Kidney (tissue), 14 donors: ENCODE data around the gene CHRM2. TPM values are rescaled to one million over a fixed set of nuclear protein-coding genes. Genes with fewer than 3 reads are reported as not detected.

Experiments
- DNase-seq, 5 donors: peaks; one replicate each; pipeline ENCODE4 v3.0.0-alpha.2; 2013 to 2020
- FAIRE-seq: peaks from 2 replicates; lab custom pipeline; 2012; peaks lifted over from hg19 to GRCh38; lab: Jason Lieb, UNC
- H3K27ac ChIP-seq, 2 donors: one replicate each; pipeline ENCODE4 v1.7.0; 2013; ENCODE audit warnings: low read depth in 2 of 2, low read length in 2 of 2, inconsistent platforms in 1 of 2
- H3K27me3 ChIP-seq: one replicate; pipeline ENCODE4 v1.7.1; 2013; ENCODE audit warnings: low read length, inconsistent platforms; ENCODE audit not compliant: control insufficient read depth, insufficient read depth
- H3K36me3 ChIP-seq, 3 donors: one replicate each; pipeline versions ENCODE4 v1.7.0 to v1.7.1; 2013; ENCODE audit warnings: low read length in 3 of 3, control low read depth in 1 of 3, inconsistent platforms in 1 of 3; ENCODE audit not compliant: insufficient read depth in 3 of 3, control insufficient read depth in 2 of 3
- H3K4me1 ChIP-seq, 3 donors: one replicate each; pipeline versions ENCODE4 v1.7.0 to v1.7.1; 2013; ENCODE audit warnings: low read length in 3 of 3, inconsistent platforms in 1 of 3, low read depth in 1 of 3; ENCODE audit not compliant: control insufficient read depth in 2 of 3, insufficient read depth in 2 of 3
- H3K4me3 ChIP-seq, 3 donors: one replicate each; pipeline versions ENCODE4 v1.7.0 to v1.8.1; 2013; ENCODE audit warnings: low read length in 3 of 3, control low read depth in 1 of 3, inconsistent platforms in 1 of 3
- H3K9ac ChIP-seq, 3 donors: one replicate each; pipeline versions ENCODE4 v1.7.0 to v1.7.1; 2013; ENCODE audit warnings: low read length in 3 of 3, control low read depth in 1 of 3, inconsistent platforms in 1 of 3
- H3K9me3 ChIP-seq, 3 donors: one replicate each; pipeline versions ENCODE4 v1.7.0 to v1.7.1; 2013; ENCODE audit warnings: low read length in 3 of 3, control low read depth in 1 of 3, inconsistent platforms in 1 of 3; ENCODE audit not compliant: control insufficient read depth in 2 of 3, insufficient read depth in 1 of 3
- CTCF ChIP-seq: IDR thresholded peaks from 3 replicates; pipeline ENCODE4 v1.5.1; 2012; ENCODE audit warnings: mild to moderate bottlenecking, moderate library complexity, borderline replicate concordance; ENCODE audit not compliant: insufficient read depth; ENCODE audit errors: extremely low read depth
- intact Hi-C: fragments of 100-400 bp; cut with DNase I; formaldehyde crosslinking; loops from one replicate; pipeline ENCODE4 v1.11.1; 2022
- polyA plus RNA-seq: library from polyadenylated mRNA; stranded (reverse); fragments of 350-450 nt; fragmentation: Illumina TruSeq; extraction: RNeasy Lipid Tissue Mini Kit (QIAGEN cat#74804); gene quantifications from one replicate; pipeline ENCODE4 v1.2.3, GENCODE V29; 2014; ENCODE audit warnings: low read depth, low replicate concordance; ENCODE audit not compliant: insufficient read depth
- total RNA-seq: library from RNA; stranded (reverse); fragmentation: NEBNext Ultra II Directional; extraction: Animal tissue kit (Norgen Biotek cat#: 25700); gene quantifications from one replicate; pipeline ENCODE4 v1.2.1, GENCODE V29; 2021
- donor health status: control.
- donor health status: control.
- donor health status: control.
- donor health status: control.
- donor health status: control.
- donor health status: DM: yes; HTN: yes; CAD: no.
- donor health status: Normal renal cell carcinoma (clear cell type).

CHRM2 gene
- total and polyA plus RNA-seq, 2 donors from 2014 or later, result not detected

GRCh38 chr7:136993377-136993776 lies 124.9 kb downstream of the CHRM2 start:
- H3K36me3 ChIP-seq, result no peaks in the 10 kb centered on the region
- DNase-seq (no peak), FAIRE-seq (no peak)
- no peak overlapping the region for H3K4me3 ChIP-seq
- H3K9me3 ChIP-seq, result no peaks in the 10 kb centered on the region
- H3K4me1 ChIP-seq, result no peaks in the 10 kb centered on the region
- TF ChIP-seq CTCF, result no peak
- intact Hi-C loops, result no loop called here
- no peaks in the 10 kb centered on the region for H3K27me3 ChIP-seq
- H3K27ac ChIP-seq, result no peak overlapping the region
- no peak overlapping the region for H3K9ac ChIP-seq

GRCh38 chr7:136997735-136998134 lies 129.3 kb downstream of the CHRM2 start:
- intact Hi-C loops, result no loop called here
- Histone ChIP-seq H3K9ac (no peak overlapping the region), H3K9me3 (no peaks in the 10 kb centered on the region), H3K4me3 (no peak overlapping the region), H3K27ac (no peak overlapping the region), H3K27me3 (no peaks in the 10 kb centered on the region), H3K4me1 (no peaks in the 10 kb centered on the region), H3K36me3 (no peaks in the 10 kb centered on the region)
- TF ChIP-seq CTCF, result no peak
- FAIRE-seq, result no peak
- no peak for DNase-seq

- H3K27ac ChIP-seq, result no peak overlapping the region
- intact Hi-C loops, result no loop called here
- H3K36me3 ChIP-seq, result no peaks in the 10 kb centered on the region
- H3K9me3 ChIP-seq, result no peaks in the 10 kb centered on the region
- no peak for TF ChIP-seq CTCF
- FAIRE-seq (no peak), DNase-seq (no peak)
- H3K4me1 ChIP-seq, result no peaks in the 10 kb centered on the region
- H3K9ac ChIP-seq, result no peak overlapping the region
- no peaks in the 10 kb centered on the region for H3K27me3 ChIP-seq
- no peak overlapping the region for H3K4me3 ChIP-seq
Measured at GRCh38 chr7:136998495-136998894, 130.0 kb downstream of the CHRM2 start.

- no peaks in the 10 kb centered on the region for H3K4me1 ChIP-seq
- no peak overlapping the region for H3K27ac ChIP-seq
- H3K36me3 ChIP-seq, result no peaks in the 10 kb centered on the region
- H3K4me3 ChIP-seq, result no peak overlapping the region
- intact Hi-C loops, result no loop called here
- no peak for TF ChIP-seq CTCF
- FAIRE-seq, result no peak
- DNase-seq, result no peak
- no peak overlapping the region for H3K9ac ChIP-seq
- H3K27me3 ChIP-seq, result no peaks in the 10 kb centered on the region
- H3K9me3 ChIP-seq, result no peaks in the 10 kb centered on the region
Measured at GRCh38 chr7:137000621-137001020, 132.2 kb downstream of the CHRM2 start.
